Cardiac ventricle fibroblast (primary cell): ENCODE measurements around the gene AKAP8. TPM values are rescaled to one million over a fixed set of nuclear protein-coding genes. Genes with fewer than 3 reads are reported as not detected.

Source experiments
- total RNA-seq: library from RNA; depleted of rRNA; stranded (reverse); fragments of >200 nt; gene quantifications from 2 replicates; pipeline ENCODE4 v1.2.3, GENCODE V29; 2015

AKAP8 gene
- total RNA-seq, result 9.0 and 9.4 TPM in 2 replicates

DNA sequence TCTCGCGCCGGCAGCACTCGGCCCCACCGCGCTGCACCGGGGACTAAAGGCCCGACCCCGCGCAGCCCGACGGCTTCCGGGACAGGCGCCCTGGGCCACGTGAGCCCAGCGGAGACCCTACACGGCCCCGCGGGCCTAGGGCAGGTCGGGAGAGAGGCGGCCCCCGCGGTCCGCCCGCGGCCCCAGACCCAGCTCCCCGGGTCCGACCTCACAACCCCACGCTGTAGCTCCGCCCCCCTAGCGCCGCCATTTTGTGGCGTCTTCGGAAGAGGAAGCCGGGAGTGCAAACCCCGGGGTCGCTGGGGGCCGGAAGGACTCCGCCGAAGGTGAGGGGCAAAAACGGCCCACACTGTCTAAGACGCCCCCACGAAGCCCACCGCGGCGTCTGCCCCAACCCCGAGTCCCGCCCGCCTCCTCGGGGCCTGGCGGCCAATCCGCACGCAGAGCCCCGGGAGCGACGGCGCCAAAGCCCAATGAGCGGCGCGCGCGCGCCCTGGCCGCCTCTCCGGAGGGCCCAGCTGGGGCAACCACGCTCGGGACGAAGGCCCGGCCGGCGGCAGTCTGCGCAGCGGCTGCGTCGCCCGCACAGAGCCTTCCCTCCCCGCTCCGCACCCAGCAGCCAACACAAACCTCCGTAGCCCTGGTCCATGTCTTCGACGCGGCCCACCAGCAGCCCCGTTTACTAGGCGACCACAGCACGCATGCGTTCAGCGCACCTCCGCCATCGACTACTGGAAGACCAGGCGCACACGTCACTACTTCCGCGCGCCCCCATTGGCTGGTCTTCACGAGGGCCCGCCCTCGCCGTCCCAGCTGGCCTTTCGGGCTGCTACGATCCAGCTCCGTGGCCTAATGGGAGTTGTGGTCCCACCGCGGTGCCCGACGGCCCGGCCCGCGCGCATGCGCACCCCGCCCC lies at the start of gene AKAP8:
Gene AKAP8 (minus strand): TSS at position 705 of the 916 bp plus-strand sequence. CDS start 56 bp downstream, at position 649.

DNA sequence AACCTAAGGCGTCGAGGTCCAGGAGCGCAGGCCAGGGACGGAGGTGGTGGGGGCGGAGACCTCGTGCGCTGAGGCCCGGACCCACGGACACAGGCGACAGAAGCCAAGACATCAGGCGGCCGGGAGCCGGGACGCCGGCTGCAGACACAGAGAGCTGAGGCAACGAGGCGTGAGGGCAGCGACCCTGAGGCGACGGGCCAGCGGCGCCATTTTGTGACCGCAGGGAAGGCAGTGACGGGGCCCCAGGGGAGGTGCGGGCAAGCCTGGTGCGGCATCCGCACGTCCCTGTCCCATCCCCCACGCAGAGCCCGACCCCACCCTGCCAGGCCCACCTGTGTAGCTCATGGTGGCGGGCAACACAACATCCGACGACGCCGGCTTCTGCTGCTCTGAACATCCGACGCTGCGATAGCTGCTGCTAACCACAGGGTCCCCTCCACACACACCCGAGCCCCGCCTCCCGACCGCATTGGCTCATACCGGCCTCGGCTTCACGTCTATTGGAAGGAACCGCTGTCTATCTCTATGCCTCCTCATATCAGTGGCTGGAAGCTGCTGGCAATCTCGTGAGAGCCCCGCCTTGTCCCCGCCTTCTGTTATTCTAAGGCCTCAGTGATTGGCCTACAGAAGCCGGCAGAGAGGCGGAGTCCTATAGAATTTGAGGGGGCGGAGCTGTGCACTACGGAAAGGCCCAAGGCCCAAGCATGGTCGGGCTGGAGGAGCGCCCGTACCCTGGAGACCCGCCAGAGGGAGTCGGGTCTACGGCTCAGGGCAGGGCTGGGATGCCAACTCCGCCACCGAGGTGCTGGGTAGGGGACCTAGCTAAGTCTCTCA lies 39.2 kb upstream of the AKAP8 start, which contains the start of gene AKAP8L:
Gene AKAP8L (minus strand): TSS at position 410 of the 834 bp plus-strand sequence. CDS start 65 bp downstream, at position 345.

DNA sequence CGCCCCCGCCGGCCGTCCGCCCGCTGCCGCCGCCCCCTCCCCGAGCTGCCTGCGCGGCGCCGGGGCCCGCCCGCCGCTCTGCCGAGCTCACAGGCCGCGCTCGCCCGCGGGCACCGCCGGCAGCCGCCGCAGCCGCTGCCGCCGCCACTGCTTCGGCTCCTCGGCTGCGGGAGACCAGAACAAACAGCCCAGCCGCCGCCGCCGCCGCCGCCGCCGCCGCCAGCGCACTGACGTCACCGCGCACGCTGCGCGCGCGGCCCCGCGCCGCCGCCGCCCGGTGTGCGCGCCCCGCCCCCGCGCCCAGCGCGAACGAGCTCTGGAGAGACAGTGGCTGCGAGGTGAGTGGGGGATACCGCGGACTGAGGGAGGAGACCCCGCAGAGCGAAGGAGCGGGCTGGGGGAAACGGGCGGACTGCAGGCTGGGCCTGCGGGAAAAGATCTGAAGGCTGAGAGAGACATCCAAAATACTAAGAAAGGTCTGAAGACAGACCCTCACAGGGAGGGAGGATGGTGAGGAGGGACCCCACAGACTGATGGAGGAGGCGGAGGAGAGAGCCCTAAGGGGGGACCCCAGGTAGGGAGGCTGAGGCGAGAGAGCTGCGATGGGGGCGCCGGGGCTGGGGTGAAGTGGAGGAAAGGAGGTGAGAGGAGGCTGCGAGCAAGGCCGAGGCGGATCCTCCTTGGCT lies 47.1 kb downstream of the AKAP8 start, which contains the start of gene BRD4:
Gene BRD4 (minus strand): TSS at position 229 of the 686 bp plus-strand sequence. CDS start 59,440 bp downstream, outside the sequence.

Other genes starting within 250 kb of the AKAP8 start
- 66.9 and 67.3 TPM in 2 replicates for gene NOTCH3, start 178.8 kb downstream of the AKAP8 start, total RNA-seq
- gene EPHX3, start 147.3 kb downstream of the AKAP8 start, total RNA-seq, result not detected in 2 replicates
- gene BRD4, start 47.2 kb downstream of the AKAP8 start, total RNA-seq, result 22.3 and 27.3 TPM in 2 replicates
- 31.8 and 45.7 TPM in 2 replicates for gene AKAP8L, start 39.2 kb upstream of the AKAP8 start, total RNA-seq
- gene WIZ, start 70.2 kb upstream of the AKAP8 start, total RNA-seq, result 35.7 and 35.9 TPM in 2 replicates
- not detected in 2 replicates for gene RASAL3, start 84.8 kb upstream of the AKAP8 start, total RNA-seq
- gene PGLYRP2, start 99.7 kb upstream of the AKAP8 start, total RNA-seq, result not detected in 2 replicates
- gene CYP4F22, start 128.7 kb upstream of the AKAP8 start, total RNA-seq, result not detected in 2 replicates
- not detected in 2 replicates for gene CYP4F8, start 235.4 kb upstream of the AKAP8 start, total RNA-seq